Transverse colon (tissue), 4 donors: ENCODE data around the gene MEIS3. TPM values are rescaled to one million over a fixed set of nuclear protein-coding genes. Genes with fewer than 3 reads are reported as not detected.

Experiments
- DNase-seq: peaks from one replicate; pipeline ENCODE4 v3.0.0-alpha.2; 2019
- H3K27ac ChIP-seq, 4 donors: fragments of 200-600 bp; sonication (generic); 2 replicates each; pipeline ENCODE4 v1.5.1; 2016 to 2018; ENCODE audit warnings: inconsistent platforms in 4 of 4
- H3K27me3 ChIP-seq: fragments of 200-600 bp; sonication (generic); 2 replicates; pipeline ENCODE4 v1.5.1; 2017; ENCODE audit warnings: inconsistent platforms
- H3K36me3 ChIP-seq, 4 donors: fragments of 200-600 bp; sonication (generic); 2 replicates each; pipeline ENCODE4 v1.5.1; 2017 to 2019; ENCODE audit warnings: inconsistent platforms in 4 of 4
- H3K4me1 ChIP-seq, 4 donors: fragments of 200-600 bp; sonication (generic); 2 replicates each; pipeline ENCODE4 v1.5.1; 2017 to 2020; ENCODE audit warnings: inconsistent platforms in 4 of 4
- H3K4me3 ChIP-seq, 4 donors: fragments of 200-600 bp; sonication (generic); 1 replicate in 1 of 4; 2 replicates in 3 of 4; pipeline versions ENCODE4 v1.5.1 to v1.6.1; 2017 to 2019; ENCODE audit warnings: inconsistent platforms in 4 of 4
- H3K9me3 ChIP-seq, 2 donors: fragments of 200-600 bp; sonication (generic); 2 replicates each; pipeline ENCODE4 v1.5.1; 2017 to 2019; ENCODE audit warnings: inconsistent platforms in 2 of 2
- CTCF ChIP-seq, 5 experiments: fragments of 200-600 bp in 3 of 5; fragments of 450-650 bp in 2 of 5; sonication (generic) in 3 of 5; IDR thresholded peaks; 1 replicate in 2 of 5; 2 replicates in 3 of 5; pipeline ENCODE4 v1.5.1; 2016 to 2017; ENCODE audit warnings: antibody characterized with exemption in 5 of 5, inconsistent platforms in 3 of 5, mild to moderate bottlenecking in 2 of 5, moderate library complexity in 1 of 5
- EP300 ChIP-seq: sonication (generic); formaldehyde crosslinking; IDR thresholded peaks from one replicate; pipeline ENCODE4 v1.6.1; 2017; ENCODE audit warnings: antibody characterized with exemption, low read depth
- POLR2A ChIP-seq: fragments of 450-650 bp; IDR thresholded peaks from one replicate; pipeline ENCODE4 v1.6.1; 2016; ENCODE audit warnings: antibody characterized with exemption, mild to moderate bottlenecking, moderate library complexity
- POLR2AphosphoS5 ChIP-seq, 3 donors: sonication (generic); formaldehyde crosslinking; IDR thresholded peaks; one replicate each; pipeline ENCODE4 v1.6.1; 2016; ENCODE audit warnings: antibody characterized with exemption in 3 of 3
- WGBS, 2 donors: methylation state at CpG; one replicate each; pipeline ENCODE4 v1.1.5; 2018; ENCODE audit warnings: low coverage in 1 of 2; 5-methylcytosine and 5-hydroxymethylcytosine counted together
- in situ Hi-C, 4 donors: fragments of 200-750 bp; cut with MboI; loops; one replicate each; pipeline versions ENCODE4 v1.15.0 to v1.15.1; 2017; ENCODE audit warnings: low sequenced_read_pairs in 3 of 4, low pct_ligation_motif_present in 1 of 4, low pct_unique_long_range_greater_than_20kb in 1 of 4
- intact Hi-C: fragments of 100-400 bp; cut with DNase I; formaldehyde crosslinking; loops from one replicate; pipeline ENCODE4 v1.15.1; 2023; ENCODE audit warnings: low total_unique reads
- total RNA-seq, 4 donors: library from RNA; depleted of rRNA; stranded (reverse); fragments of >200 nt; gene quantifications; one replicate each; pipeline ENCODE4 v1.1.0, GENCODE V29; 2016

The MEIS3 gene
- total RNA-seq, result 10 to 100 TPM in 1 of 4 donors, 1 to 10 TPM in 2, not detected in 1; 2.3 to 56.5 (median 7.1) TPM

GRCh38 chr19:47419030-47419783 lies at the start of gene MEIS3:
Gene MEIS3, minus strand, starts transcription at chr19:47419527. Its CDS starts 446 bp downstream, at chr19:47419081.
- TF ChIP-seq POLR2A (no peak), EP300 (no peak), POLR2AphosphoS5 (IDR thresholded peaks at IDR 0.05) (no peak), CTCF (IDR thresholded peaks at IDR 0.05) (no peak)
- Histone ChIP-seq H3K36me3 (no peaks in the 10 kb centered on the region), H3K4me3 (peak within 1 kb of the TSS; percentile 25 to 56 (median 39)), H3K4me1 (peaks cover 0 to 4% (median 1%) of the 10 kb centered on the region in 4 donors), H3K27me3 (peaks cover 87% of the 10 kb centered on the region), H3K27ac (peak within 1 kb of the TSS in 2 of 4 donors; percentile 4 to 9), H3K9me3 (no peaks in the 10 kb centered on the region)
- no peak for DNase-seq
- in situ Hi-C loops (loop anchor here in 1 of 4 donors (25.0 kb wide), 1 partner anchor 132 kb away; no protein-coding TSS in a partner anchor), intact Hi-C loops (no loop called here)
- whole genome bisulfite sequencing, 2 donors, result 2 to 6% methylated on average over 10 to 15 of the region's 70 CpGs

GRCh38 chr19:47467914-47468313 lies 48.6 kb upstream of the MEIS3 start:
- H3K4me3 ChIP-seq, result no peak overlapping the region
- TF ChIP-seq EP300 (no peak), POLR2AphosphoS5 (IDR thresholded peaks at IDR 0.05) (no peak), CTCF (IDR thresholded peaks at IDR 0.05) (no peak), POLR2A (no peak)
- 54% methylated on average over 9 of the region's 9 CpGs; no CpG with 5 or more reads in 1 of the 2 donors for WGBS, 2 donors
- no peaks in the 10 kb centered on the region for H3K9me3 ChIP-seq
- H3K4me1 ChIP-seq, result peaks cover 0 to 17% (median 7%) of the 10 kb centered on the region in 4 donors
- no peak for DNase-seq
- H3K27me3 ChIP-seq, result peaks cover 66% of the 10 kb centered on the region
- no peak overlapping the region for H3K27ac ChIP-seq
- intact Hi-C loops, result no loop called here
- in situ Hi-C loops, result no loop called here
- H3K36me3 ChIP-seq, result no peaks in the 10 kb centered on the region

DNA sequence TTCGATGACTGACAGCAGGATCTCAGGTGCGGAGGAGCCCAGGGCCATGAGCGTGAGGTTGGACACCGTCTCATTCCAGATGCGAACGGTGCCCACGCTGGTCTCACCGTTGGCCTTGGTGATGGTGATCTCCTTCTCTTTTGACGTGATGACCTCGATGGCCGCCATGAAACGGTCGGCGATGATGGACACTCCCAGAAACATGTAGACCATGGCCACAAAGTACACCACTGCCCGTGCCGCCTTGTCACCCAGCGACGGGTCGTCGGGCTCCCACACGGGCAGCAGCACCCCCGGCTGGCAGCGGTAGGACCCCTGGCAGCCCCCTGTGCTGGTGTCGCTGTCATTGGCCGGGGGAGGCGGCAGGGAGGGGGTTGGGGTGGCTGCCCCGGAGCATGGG lies 46.6 kb upstream of the MEIS3 start:
- in situ Hi-C loops (no loop called here), intact Hi-C loops (no loop called here)
- Histone ChIP-seq H3K27ac (no peak overlapping the region), H3K4me3 (no peak overlapping the region), H3K9me3 (no peaks in the 10 kb centered on the region), H3K27me3 (peaks cover 59% of the 10 kb centered on the region), H3K4me1 (peaks cover 0 to 4% (median 2%) of the 10 kb centered on the region in 4 donors), H3K36me3 (no peaks in the 10 kb centered on the region)
- TF ChIP-seq POLR2AphosphoS5 (IDR thresholded peaks at IDR 0.05) (no peak), CTCF (IDR thresholded peaks at IDR 0.05) (no peak), EP300 (no peak), POLR2A (no peak)
- DNase-seq, result no peak
- WGBS, 2 donors, result 90% methylated on average over 27 of the region's 27 CpGs; no CpG with 5 or more reads in 1 of the 2 donors

- TF ChIP-seq POLR2AphosphoS5 (IDR thresholded peaks at IDR 0.05) (no peak), POLR2A (no peak), EP300 (no peak), CTCF (IDR thresholded peaks at IDR 0.05) (no peak)
- in situ Hi-C loops, result no loop called here
- no peak for DNase-seq
- 65 to 78% methylated on average over 10 of the region's 10 CpGs for WGBS, 2 donors
- H3K4me1 ChIP-seq, result peaks cover 0 to 2% (median 0%) of the 10 kb centered on the region in 4 donors
- H3K36me3 ChIP-seq, result no peaks in the 10 kb centered on the region
- H3K27ac ChIP-seq, result no peak overlapping the region
- peaks cover 61% of the 10 kb centered on the region for H3K27me3 ChIP-seq
- H3K4me3 ChIP-seq, result no peak overlapping the region
- intact Hi-C loops, result no loop called here
- H3K9me3 ChIP-seq, result no peaks in the 10 kb centered on the region
Measured at GRCh38 chr19:47464675-47465419, 45.5 kb upstream of the MEIS3 start.
